ENCODE data around the gene RHBDL2. TPM values are rescaled to one million over a fixed set of nuclear protein-coding genes. Genes with fewer than 3 reads are reported as not detected.

RHBDL2 gene
- total and polyA plus RNA-seq, 4 donors, result 0.14 to 0.28 (median 0.17) TPM; not detected in 1

DNA sequence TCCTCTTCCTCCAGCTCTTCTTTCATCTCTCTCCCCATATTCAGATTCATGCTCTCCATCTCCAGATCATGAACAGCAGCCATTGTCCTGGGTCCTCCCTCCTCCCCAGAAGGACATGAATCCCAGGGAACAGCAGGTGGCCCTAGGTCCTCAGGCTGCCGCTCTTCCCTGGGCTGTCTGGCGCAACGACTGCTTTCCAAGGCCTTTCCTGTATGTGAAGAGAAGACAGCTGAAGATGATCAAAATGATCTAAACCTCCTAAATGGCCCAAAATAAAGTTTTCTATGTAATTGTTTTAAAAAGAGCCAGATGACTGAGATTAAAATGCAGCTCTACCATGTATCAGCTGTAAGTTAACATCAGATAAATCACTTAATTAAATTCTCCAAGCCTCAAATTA lies 22.5 kb downstream of the RHBDL2 start (continued):
- TF ChIP-seq, protein P1, sequence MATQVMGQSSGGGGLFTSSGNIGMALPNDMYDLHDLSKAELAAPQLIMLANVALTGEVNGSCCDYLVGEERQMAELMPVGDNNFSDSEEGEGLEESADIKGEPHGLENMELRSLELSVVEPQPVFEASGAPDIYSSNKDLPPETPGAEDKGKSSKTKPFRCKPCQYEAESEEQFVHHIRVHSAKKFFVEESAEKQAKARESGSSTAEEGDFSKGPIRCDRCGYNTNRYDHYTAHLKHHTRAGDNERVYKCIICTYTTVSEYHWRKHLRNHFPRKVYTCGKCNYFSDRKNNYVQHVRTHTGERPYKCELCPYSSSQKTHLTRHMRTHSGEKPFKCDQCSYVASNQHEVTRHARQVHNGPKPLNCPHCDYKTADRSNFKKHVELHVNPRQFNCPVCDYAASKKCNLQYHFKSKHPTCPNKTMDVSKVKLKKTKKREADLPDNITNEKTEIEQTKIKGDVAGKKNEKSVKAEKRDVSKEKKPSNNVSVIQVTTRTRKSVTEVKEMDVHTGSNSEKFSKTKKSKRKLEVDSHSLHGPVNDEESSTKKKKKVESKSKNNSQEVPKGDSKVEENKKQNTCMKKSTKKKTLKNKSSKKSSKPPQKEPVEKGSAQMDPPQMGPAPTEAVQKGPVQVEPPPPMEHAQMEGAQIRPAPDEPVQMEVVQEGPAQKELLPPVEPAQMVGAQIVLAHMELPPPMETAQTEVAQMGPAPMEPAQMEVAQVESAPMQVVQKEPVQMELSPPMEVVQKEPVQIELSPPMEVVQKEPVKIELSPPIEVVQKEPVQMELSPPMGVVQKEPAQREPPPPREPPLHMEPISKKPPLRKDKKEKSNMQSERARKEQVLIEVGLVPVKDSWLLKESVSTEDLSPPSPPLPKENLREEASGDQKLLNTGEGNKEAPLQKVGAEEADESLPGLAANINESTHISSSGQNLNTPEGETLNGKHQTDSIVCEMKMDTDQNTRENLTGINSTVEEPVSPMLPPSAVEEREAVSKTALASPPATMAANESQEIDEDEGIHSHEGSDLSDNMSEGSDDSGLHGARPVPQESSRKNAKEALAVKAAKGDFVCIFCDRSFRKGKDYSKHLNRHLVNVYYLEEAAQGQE (IDR thresholded peaks at IDR 0.05), result no peak
- TF ChIP-seq, protein P2, sequence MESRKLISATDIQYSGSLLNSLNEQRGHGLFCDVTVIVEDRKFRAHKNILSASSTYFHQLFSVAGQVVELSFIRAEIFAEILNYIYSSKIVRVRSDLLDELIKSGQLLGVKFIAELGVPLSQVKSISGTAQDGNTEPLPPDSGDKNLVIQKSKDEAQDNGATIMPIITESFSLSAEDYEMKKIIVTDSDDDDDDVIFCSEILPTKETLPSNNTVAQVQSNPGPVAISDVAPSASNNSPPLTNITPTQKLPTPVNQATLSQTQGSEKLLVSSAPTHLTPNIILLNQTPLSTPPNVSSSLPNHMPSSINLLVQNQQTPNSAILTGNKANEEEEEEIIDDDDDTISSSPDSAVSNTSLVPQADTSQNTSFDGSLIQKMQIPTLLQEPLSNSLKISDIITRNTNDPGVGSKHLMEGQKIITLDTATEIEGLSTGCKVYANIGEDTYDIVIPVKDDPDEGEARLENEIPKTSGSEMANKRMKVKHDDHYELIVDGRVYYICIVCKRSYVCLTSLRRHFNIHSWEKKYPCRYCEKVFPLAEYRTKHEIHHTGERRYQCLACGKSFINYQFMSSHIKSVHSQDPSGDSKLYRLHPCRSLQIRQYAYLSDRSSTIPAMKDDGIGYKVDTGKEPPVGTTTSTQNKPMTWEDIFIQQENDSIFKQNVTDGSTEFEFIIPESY (IDR thresholded peaks at IDR 0.05), result no peak

DNA sequence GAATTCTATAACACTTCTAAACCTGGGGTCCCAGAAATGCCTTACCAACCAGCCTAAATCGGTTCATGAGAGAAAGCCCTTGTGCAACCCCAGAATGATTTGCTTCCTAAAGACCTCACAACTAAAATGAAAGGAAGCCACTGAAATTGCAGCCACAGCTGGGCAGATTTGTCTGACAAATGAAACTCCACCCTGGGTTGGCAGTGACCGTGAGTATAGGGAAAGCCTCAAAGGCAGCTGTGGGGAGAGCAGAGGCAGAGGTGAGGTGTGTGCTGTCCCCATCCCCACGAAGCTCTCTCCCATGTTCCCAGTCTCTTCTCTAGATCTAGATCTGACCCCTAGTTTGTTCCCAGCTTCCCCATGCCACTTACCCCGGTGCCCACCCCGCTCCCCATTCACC lies 23.1 kb downstream of the RHBDL2 start:
- no peaks in the 10 kb centered on the region for H3K9me3 ChIP-seq (ENCODE audit: control insufficient read depth in 4 of 4, low read length in 3 of 4)
- H3K4me1 ChIP-seq (ENCODE audit: control insufficient read depth in 4 of 4, insufficient read depth in 4 of 4, low read length in 3 of 4), result no peaks in the 10 kb centered on the region
- TF ChIP-seq TAF1 (conservative IDR thresholded peaks at IDR 0.05) (no peak), FOXA2 (IDR thresholded peaks at IDR 0.05) (no peak), RAD21 (IDR thresholded peaks at IDR 0.05) (no peak)
- TF ChIP-seq, protein P2 (IDR thresholded peaks at IDR 0.05), result no peak
- H3K27ac ChIP-seq (ENCODE audit: low read depth in 1 of 2, low read length in 2 of 2), result no peak overlapping the region
- no peaks in the 10 kb centered on the region for H3K27me3 ChIP-seq (ENCODE audit: control insufficient read depth in 4 of 4, insufficient read depth in 4 of 4, low read length in 3 of 4)
- no peak overlapping the region for H3K4me3 ChIP-seq (ENCODE audit: low read depth in 1 of 3, low read length in 3 of 3)
- no peaks in the 10 kb centered on the region for H3K36me3 ChIP-seq (ENCODE audit: control insufficient read depth in 4 of 4, insufficient read depth in 3 of 4, low read depth in 1 of 4, low read length in 3 of 4)
- H3K9ac ChIP-seq (ENCODE audit: low read depth in 1 of 2, low read length in 2 of 2), result no peak overlapping the region
- DNase-seq (ENCODE audit: low spot score), result no peak
- 74% methylated on average over 5 of the region's 5 CpGs for WGBS

DNA sequence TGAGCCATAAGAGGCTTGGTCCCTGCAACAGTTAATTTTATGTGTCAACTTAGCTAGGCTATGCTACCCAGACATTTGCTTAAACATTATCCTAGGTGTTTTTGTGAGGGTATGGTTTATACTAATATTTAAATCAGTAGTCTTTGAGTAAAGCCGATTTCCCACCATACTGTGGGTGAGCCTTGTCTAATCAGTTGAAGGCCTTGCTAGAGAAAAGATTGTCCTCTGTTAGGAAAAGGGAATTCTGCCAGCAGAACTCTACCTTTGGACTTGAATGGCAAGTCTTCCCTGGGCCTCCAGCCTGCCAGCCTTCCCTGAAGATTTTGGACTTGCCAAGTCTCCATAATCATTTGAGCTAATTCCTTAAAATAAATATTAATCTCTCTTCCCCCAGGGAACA lies 23.9 kb downstream of the RHBDL2 start:
- TF ChIP-seq HNF4G (IDR thresholded peaks at IDR 0.05) (no peak), NR2F2 (IDR thresholded peaks at IDR 0.05) (no peak)
- TF ChIP-seq, protein P3, sequence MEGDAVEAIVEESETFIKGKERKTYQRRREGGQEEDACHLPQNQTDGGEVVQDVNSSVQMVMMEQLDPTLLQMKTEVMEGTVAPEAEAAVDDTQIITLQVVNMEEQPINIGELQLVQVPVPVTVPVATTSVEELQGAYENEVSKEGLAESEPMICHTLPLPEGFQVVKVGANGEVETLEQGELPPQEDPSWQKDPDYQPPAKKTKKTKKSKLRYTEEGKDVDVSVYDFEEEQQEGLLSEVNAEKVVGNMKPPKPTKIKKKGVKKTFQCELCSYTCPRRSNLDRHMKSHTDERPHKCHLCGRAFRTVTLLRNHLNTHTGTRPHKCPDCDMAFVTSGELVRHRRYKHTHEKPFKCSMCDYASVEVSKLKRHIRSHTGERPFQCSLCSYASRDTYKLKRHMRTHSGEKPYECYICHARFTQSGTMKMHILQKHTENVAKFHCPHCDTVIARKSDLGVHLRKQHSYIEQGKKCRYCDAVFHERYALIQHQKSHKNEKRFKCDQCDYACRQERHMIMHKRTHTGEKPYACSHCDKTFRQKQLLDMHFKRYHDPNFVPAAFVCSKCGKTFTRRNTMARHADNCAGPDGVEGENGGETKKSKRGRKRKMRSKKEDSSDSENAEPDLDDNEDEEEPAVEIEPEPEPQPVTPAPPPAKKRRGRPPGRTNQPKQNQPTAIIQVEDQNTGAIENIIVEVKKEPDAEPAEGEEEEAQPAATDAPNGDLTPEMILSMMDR (IDR thresholded peaks at IDR 0.05; ENCODE audit: low read depth, low read length, missing input control), result no peak
- 91% methylated on average over 1 of the region's 1 CpG for WGBS
- H3K4me1 ChIP-seq (ENCODE audit: control insufficient read depth in 4 of 4, insufficient read depth in 4 of 4, low read length in 3 of 4), result no peaks in the 10 kb centered on the region
- no peaks in the 10 kb centered on the region for H3K36me3 ChIP-seq (ENCODE audit: control insufficient read depth in 4 of 4, insufficient read depth in 3 of 4, low read depth in 1 of 4, low read length in 3 of 4)
- no peak overlapping the region for H3K4me3 ChIP-seq (ENCODE audit: low read depth in 1 of 3, low read length in 3 of 3)
- DNase-seq (ENCODE audit: low spot score), result no peak
- H3K27ac ChIP-seq (ENCODE audit: low read depth in 1 of 2, low read length in 2 of 2), result no peak overlapping the region
- no peaks in the 10 kb centered on the region for H3K9me3 ChIP-seq (ENCODE audit: control insufficient read depth in 4 of 4, low read length in 3 of 4)
- no peak overlapping the region for H3K9ac ChIP-seq (ENCODE audit: low read depth in 1 of 2, low read length in 2 of 2)
- H3K27me3 ChIP-seq (ENCODE audit: control insufficient read depth in 4 of 4, insufficient read depth in 4 of 4, low read length in 3 of 4), result no peaks in the 10 kb centered on the region
